ENCODE data around the gene SLC46A3. TPM values are rescaled to one million over a fixed set of nuclear protein-coding genes. Genes with fewer than 3 reads are reported as not detected.

SLC46A3 gene
- total and polyA plus RNA-seq, 2 of the 13 experiments (the other 11 are each of a cell fraction or from before 2014, with no cell fraction given) = not detected

- TF ChIP-seq SOX6 (IDR thresholded peaks at IDR 0.05) (no peak), SOX6 (CRISPR knock-in tag; IDR thresholded peaks at IDR 0.05) (no peak), SP1 (IDR thresholded peaks at IDR 0.05) (no peak), SP1 (CRISPR knock-in tag; IDR thresholded peaks at IDR 0.05) (no peak), KMT2A (CRISPR knock-in tag; IDR thresholded peaks at IDR 0.05) (no peak), PRDM15 (CRISPR knock-in tag; IDR thresholded peaks at IDR 0.05) (no peak), ZNF234 (CRISPR knock-in tag; conservative IDR thresholded peaks at IDR 0.05) (no peak), IRF9 (CRISPR knock-in tag; IDR thresholded peaks at IDR 0.05; ENCODE audit: borderline replicate concordance) (no peak), ZNF331 (CRISPR knock-in tag; IDR thresholded peaks at IDR 0.05) (no peak), MLLT10 (CRISPR knock-in tag; IDR thresholded peaks at IDR 0.05) (no peak), FOXA1 (IDR thresholded peaks at IDR 0.05) (no peak), FOXA1 (CRISPR knock-in tag; IDR thresholded peaks at IDR 0.05) (no peak)
- TF ChIP-seq, protein P1, sequence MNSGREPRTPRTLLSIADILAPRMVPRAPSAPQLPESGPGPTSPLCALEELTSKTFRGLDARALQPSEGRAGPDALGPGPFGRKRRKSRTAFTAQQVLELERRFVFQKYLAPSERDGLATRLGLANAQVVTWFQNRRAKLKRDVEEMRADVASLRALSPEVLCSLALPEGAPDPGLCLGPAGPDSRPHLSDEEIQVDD (CRISPR knock-in tag; IDR thresholded peaks at IDR 0.05; ENCODE audit: borderline replicate concordance) = no peak
- Histone ChIP-seq H3K79me2 (ENCODE audit: insufficient read depth, low read length) (peaks cover 57% of the 10 kb centered on the region), H3K4me3 (replicated peaks in 1 of 3; ENCODE audit: insufficient read depth in 1 of 3, low read depth in 2 of 3, low read length in 3 of 3) (peak overlapping the region; percentile 91 to 96 (median 95)), H3K9me3 (ENCODE audit: low read length) (no peaks in the 10 kb centered on the region), H3K4me1 (ENCODE audit: insufficient read depth, low read length) (peaks cover 51% of the 10 kb centered on the region), H3K4me2 (ENCODE audit: low read depth, low read length) (peak overlapping the region; percentile 67), H2AFZ (ENCODE audit: low read length) (no peak overlapping the region), H3K36me3 (replicated peaks in 1 of 2; ENCODE audit: control insufficient read depth in 1 of 2, insufficient read depth in 2 of 2, low read length in 2 of 2) (peaks cover 2 to 26% of the 10 kb centered on the region in 2 experiments), H3K9ac (ENCODE audit: insufficient read depth, low read depth, low read length) (peak overlapping the region; percentile 87), H3K27me3 (ENCODE audit: control insufficient read depth in 1 of 2, insufficient read depth in 2 of 2, low read length in 2 of 2) (no peaks in the 10 kb centered on the region; a peak in 1 of 5 replicates), H3K27ac (ENCODE audit: extremely low read length, insufficient read depth, low read length) (peak overlapping the region; percentile 72), H4K20me1 (ENCODE audit: insufficient read depth, low read length) (0 out of 2 replicates have a peak, but pooled peaks cover 7% of the 10 kb centered on the region)
- FAIRE-seq (no peak), ATAC-seq (peak; percentile 2; the same call in 2 of the 3 replicates), DNase-seq (ENCODE audit: low spot score) (no peak)
- CTCF ChIA-PET (ENCODE audit: low intra/inter-chr PET ratio, low total read pairs) = no interaction called here
- 0% methylated on average over 3 of the region's 4 CpGs for WGBS (ENCODE audit: low lambda C conversion rate)
- POLR2A ChIA-PET = interaction anchor here (1.1 to 1.9 kb wide), 6 partner anchors 11 to 34 kb away, joined by 4 to 11 read pairs (median 7); no protein-coding TSS in a partner anchor
- intact Hi-C loops (cut with micrococcal nuclease; ENCODE audit: unreplicated experiment) (loop anchor here (1.0 kb wide), 1 partner anchor 335 kb away; no protein-coding TSS in a partner anchor), in situ Hi-C loops (cut with HindIII; ENCODE audit: extremely low pct_ligation_motif_present, low pct_unique_long_range_greater_than_20kb) (no loop called here)
- BruUV-seq (replicated peaks) = no TSS peak
These were observed 59.2 kb downstream of the SLC46A3 start for GRCh38 chr13:28659621-28659970.
